ENCODE data around the gene CRX. TPM values are rescaled to one million over a fixed set of nuclear protein-coding genes. Genes with fewer than 3 reads are reported as not detected.

The CRX gene
- total RNA-seq, 1 experiment from 2014 or later = 0.13 TPM

DNA sequence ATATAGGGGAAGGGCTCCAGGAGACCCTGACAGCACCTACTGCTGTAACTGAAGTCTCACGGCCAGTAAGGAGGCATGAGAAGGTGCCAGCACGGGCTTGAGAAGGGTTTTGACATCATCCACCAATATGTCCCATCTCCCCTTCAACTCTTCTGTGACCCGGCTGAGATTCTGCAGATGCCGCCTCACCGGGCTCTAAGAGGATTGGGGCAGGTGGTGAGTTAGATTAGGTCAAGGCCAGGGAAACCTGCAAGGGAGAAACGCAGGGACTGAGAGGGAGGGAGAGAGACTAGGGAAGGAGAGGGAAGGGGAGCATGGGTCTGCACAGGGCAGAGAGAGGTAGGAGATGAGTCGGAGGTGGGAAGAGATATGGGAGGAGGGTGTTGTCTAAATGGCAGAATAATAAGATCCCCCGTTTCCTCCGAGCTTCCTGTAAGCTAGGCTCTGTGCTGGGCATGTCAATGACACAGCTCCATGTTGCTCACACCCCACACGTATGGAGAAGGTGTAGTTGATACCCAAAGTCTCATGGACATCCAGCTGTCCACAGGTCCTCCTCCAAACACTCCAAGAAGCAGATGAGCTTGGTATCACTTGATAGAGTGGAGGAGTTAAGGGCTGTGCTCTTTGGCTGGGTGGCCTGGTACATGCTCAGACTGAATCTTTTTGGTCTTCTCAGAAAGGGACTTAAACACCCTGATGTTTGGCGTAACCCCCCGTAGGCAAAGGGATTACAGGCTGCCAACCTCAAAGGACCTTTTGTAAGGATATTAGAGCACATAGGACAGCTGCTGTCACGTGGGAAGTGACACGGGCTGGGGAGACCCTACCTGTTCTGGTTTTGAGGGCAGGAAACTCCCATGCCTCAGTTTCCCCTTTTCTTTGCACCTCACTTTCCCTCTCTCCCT lies 23.5 kb upstream of the CRX start:
- Histone ChIP-seq H3K14ac (ENCODE audit: insufficient read depth, low read length) (no peak overlapping the region), H2BK12ac (ENCODE audit: insufficient read length, low read depth, low read length) (no peak overlapping the region), H4K5ac (ENCODE audit: insufficient read length, low read depth, low read length) (no peak overlapping the region), H3K4me2 (ENCODE audit: insufficient read depth, insufficient read length, low read length) (no peak overlapping the region), H3K79me2 (ENCODE audit: insufficient read depth, low read length) (no peaks in the 10 kb centered on the region), H3K23me2 (ENCODE audit: insufficient read length, low read depth, low read length, poor library complexity, severe bottlenecking) (no peaks in the 10 kb centered on the region), H3K79me1 (ENCODE audit: insufficient read depth, low read depth, low read length, poor library complexity, severe bottlenecking) (no peaks in the 10 kb centered on the region), H4K91ac (ENCODE audit: insufficient read length, low read depth, low read length) (no peak overlapping the region), H3K9me3 (ENCODE audit: control insufficient read depth, low read depth, low read length) (no peaks in the 10 kb centered on the region), H2AFZ (ENCODE audit: low read length) (no peak overlapping the region), H4K20me1 (ENCODE audit: control insufficient read depth, insufficient read depth, insufficient read length) (no peaks in the 10 kb centered on the region), H3K27ac (ENCODE audit: insufficient read length, low read depth, low read length) (no peak overlapping the region), H2BK120ac (ENCODE audit: low read depth, low read length, poor library complexity, severe bottlenecking) (no peak overlapping the region), H2AK5ac (ENCODE audit: insufficient read length, low read length) (no peak overlapping the region), H3T11ph (ENCODE audit: low read length) (no peak overlapping the region), H3K4ac (ENCODE audit: low read depth, low read length) (no peak overlapping the region), H3K4me1 (ENCODE audit: insufficient read depth, low read length) (no peaks in the 10 kb centered on the region), H4K8ac (replicated peaks; ENCODE audit: insufficient read length, low read depth, low read length) (no peak overlapping the region), H3K56ac (ENCODE audit: insufficient read length, low read depth, low read length) (no peak overlapping the region), H3K18ac (ENCODE audit: insufficient read length, low read depth, low read length) (no peak overlapping the region), H2BK20ac (ENCODE audit: low read depth, low read length, poor library complexity, severe bottlenecking) (no peak overlapping the region), H3K23ac (ENCODE audit: insufficient read length, low read depth, low read length) (no peak overlapping the region), H3K27me3 (ENCODE audit: insufficient read depth, low read length) (no peaks in the 10 kb centered on the region), H2BK5ac (ENCODE audit: insufficient read length, low read length) (no peak overlapping the region), H3K9ac (ENCODE audit: extremely low read depth, insufficient read length, low read length) (no peak overlapping the region), H2BK15ac (ENCODE audit: low read depth, low read length) (no peak overlapping the region)
- peaks cover 2% of the 10 kb centered on the region; the same call in 1 of the 2 replicates for H3K27me3 Mint-ChIP-seq (ENCODE audit: low read depth)
- DNase-seq = no peak
- no peak overlapping the region for H3K4me3 Mint-ChIP-seq
- peaks cover 5 to 7% (median 5%) of the 10 kb centered on the region in 3 experiments; a peak in 3 of 7 replicates for H3K36me3 Mint-ChIP-seq (ENCODE audit: insufficient read depth in 1 of 3, low read depth in 3 of 3)
- H3K4me1 Mint-ChIP-seq = peaks cover 2 to 4% of the 10 kb centered on the region in 2 experiments; a peak in 1 of 4 replicates
- no peak overlapping the region; a peak in 1 of 7 replicates for H3K27ac Mint-ChIP-seq
- peaks cover 5 to 10% of the 10 kb centered on the region in 2 experiments; a peak in 4 of 5 replicates for H3K9me3 Mint-ChIP-seq
- WGBS (ENCODE audit: extremely low coverage, insufficient read length, low lambda C conversion rate) = no CpG with 5 or more reads among the region's 14 CpGs
- no peak for TF ChIP-seq CTCF (conservative IDR thresholded peaks at IDR 0.05)
